WERI-Rb-1 (cell line): Measurements from ENCODE around the gene PSTK.

Experiments
- DNase-seq: peaks from one replicate; pipeline ENCODE4 v3.0.0-alpha.2; 2020
- H3K27ac ChIP-seq: fragments of 250-450 bp; sonication (Bioruptor Pico); 2 replicates; pipeline ENCODE4 v1.5.1; 2020; ENCODE audit warnings: mild to moderate bottlenecking, moderate library complexity
- H3K27me3 ChIP-seq: fragments of 250-450 bp; sonication (Bioruptor Pico); 2 replicates; pipeline ENCODE4 v1.5.1; 2021; ENCODE audit warnings: mild to moderate bottlenecking, low read depth, moderate library complexity; ENCODE audit not compliant: insufficient read depth, severe bottlenecking
- H3K36me3 ChIP-seq: fragments of 250-450 bp; sonication (Bioruptor Pico); 2 replicates; pipeline ENCODE4 v1.5.1; 2020; ENCODE audit warnings: mild to moderate bottlenecking, moderate library complexity
- H3K4me3 ChIP-seq: 2 replicates; pipeline ENCODE4 v1.5.1; 2011; ENCODE audit warnings: low read depth, mild to moderate bottlenecking, control low read depth, low read length
- H3K9me3 ChIP-seq: fragments of 250-450 bp; sonication (Bioruptor Pico); 2 replicates; pipeline ENCODE4 v1.5.1; 2021; ENCODE audit warnings: mild to moderate bottlenecking, moderate library complexity; ENCODE audit not compliant: severe bottlenecking
- TF ChIP-seq, protein P1 (sequence below): IDR thresholded peaks from 2 replicates; pipeline ENCODE4 v1.5.1; 2011; ENCODE audit warnings: low read depth, mild to moderate bottlenecking, control low read depth, inconsistent platforms, low read length

Gene PSTK

DNA sequence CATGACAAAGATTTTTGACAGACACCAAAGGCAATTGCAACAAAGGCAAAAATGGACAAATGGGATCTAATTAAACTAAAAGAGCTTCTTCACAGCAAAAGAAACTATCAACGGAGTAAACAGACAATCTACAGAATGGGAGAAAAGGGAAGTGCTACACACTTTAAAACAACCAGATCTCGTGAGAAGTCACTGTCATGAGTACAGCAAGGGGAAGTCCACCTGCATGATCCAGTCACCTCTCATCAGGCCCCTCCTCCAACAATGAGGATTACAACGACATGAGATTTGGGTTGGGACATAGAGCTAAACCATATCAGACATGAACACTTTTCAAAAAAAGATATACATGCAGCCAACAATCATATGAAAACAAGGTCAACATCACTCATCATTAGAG lies 11.5 kb upstream of the PSTK start:
- Histone ChIP-seq H3K27ac (no peak overlapping the region), H3K9me3 (peaks cover 12% of the 10 kb centered on the region), H3K27me3 (no peaks in the 10 kb centered on the region), H3K36me3 (no peaks in the 10 kb centered on the region), H3K4me3 (no peak overlapping the region)
- DNase-seq, result no peak
- TF ChIP-seq, protein P1, sequence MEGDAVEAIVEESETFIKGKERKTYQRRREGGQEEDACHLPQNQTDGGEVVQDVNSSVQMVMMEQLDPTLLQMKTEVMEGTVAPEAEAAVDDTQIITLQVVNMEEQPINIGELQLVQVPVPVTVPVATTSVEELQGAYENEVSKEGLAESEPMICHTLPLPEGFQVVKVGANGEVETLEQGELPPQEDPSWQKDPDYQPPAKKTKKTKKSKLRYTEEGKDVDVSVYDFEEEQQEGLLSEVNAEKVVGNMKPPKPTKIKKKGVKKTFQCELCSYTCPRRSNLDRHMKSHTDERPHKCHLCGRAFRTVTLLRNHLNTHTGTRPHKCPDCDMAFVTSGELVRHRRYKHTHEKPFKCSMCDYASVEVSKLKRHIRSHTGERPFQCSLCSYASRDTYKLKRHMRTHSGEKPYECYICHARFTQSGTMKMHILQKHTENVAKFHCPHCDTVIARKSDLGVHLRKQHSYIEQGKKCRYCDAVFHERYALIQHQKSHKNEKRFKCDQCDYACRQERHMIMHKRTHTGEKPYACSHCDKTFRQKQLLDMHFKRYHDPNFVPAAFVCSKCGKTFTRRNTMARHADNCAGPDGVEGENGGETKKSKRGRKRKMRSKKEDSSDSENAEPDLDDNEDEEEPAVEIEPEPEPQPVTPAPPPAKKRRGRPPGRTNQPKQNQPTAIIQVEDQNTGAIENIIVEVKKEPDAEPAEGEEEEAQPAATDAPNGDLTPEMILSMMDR, result no peak

DNA sequence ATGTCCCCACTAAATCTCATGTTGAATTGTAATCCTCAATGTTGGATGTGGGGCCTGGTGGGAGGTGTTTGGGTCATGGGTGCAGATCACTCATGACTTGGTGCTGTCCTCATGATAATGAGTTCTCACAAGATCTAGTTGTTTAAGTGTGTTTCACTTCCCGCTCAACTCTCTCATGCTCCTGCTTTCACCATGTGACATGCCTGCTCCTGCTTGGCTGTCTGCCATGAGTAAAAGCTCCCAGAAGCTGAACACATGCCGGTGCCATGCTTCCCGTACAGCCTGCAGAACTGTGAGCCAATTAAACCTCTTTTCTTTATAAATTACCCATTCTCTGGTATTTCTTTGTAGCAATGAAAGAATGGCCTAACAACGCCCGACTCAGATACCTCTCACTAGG lies 6.2 kb upstream of the PSTK start:
- no peaks in the 10 kb centered on the region for H3K36me3 ChIP-seq

DNA sequence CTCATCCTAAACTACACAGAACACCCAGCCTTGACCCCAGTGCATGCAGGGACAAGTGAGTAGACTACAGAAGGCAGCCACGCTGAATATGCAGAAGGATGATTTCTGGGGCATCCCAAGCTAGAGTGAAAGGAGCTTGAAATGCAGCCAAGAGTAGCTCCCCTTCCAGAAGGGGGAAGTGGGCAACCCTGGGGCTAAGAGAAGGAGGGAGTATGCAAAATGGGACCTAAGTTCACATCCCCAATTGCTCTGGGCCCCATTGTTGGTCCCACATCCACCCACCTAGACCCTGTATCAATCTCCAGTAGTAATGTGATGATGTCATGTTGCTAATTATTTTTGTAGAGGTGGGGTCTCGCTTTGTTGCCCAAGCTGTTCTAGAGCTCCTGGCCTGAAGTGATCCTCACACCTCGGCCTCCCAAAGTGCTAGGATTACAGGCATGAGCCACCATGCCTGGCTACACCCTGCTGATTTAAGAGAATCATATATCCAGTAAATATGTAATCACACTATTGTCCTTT lies 5.6 kb upstream of the PSTK start:
- DNase-seq, result no peak
- Histone ChIP-seq H3K36me3 (no peaks in the 10 kb centered on the region), H3K27me3 (no peaks in the 10 kb centered on the region), H3K27ac (no peak overlapping the region), H3K4me3 (no peak overlapping the region), H3K9me3 (no peaks in the 10 kb centered on the region)
- TF ChIP-seq, protein P1, result no peak

More for the DNA sequence above, 6.2 kb upstream of the PSTK start:
- DNase-seq, result no peak
- Histone ChIP-seq H3K9me3 (peaks cover 5% of the 10 kb centered on the region), H3K4me3 (no peak overlapping the region), H3K27me3 (no peaks in the 10 kb centered on the region), H3K27ac (no peak overlapping the region)
- TF ChIP-seq, protein P1, result no peak

DNA sequence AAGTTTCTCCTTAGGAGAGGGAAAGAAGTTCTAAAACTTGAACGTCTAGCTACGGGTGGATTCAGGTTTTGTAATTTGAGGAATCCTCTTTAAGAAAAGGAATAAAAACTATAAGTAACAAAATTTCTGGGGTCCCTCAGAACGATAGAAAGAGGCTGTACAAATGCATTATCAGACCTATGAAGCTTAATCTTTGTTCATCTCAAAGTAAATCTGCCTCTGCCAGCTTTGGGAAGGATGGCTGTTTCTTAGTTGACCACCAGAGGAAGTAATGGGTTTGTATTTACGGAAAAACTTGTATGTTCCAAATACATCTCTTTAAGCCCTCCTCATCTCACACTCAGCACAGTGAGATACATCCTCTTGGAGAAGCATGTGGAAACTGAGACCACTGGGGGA lies 864 bp downstream of the PSTK start:
- Histone ChIP-seq H3K4me3 (peak overlapping the region; percentile 74), H3K36me3 (peaks cover 3% of the 10 kb centered on the region; the same call in 1 of the 2 replicates), H3K27me3 (no peaks in the 10 kb centered on the region), H3K9me3 (no peaks in the 10 kb centered on the region), H3K27ac (no peak overlapping the region)
- DNase-seq, result no peak
- TF ChIP-seq, protein P1, result 0 out of 2 replicates have a peak, but pooled peaks have one; percentile 19

DNA sequence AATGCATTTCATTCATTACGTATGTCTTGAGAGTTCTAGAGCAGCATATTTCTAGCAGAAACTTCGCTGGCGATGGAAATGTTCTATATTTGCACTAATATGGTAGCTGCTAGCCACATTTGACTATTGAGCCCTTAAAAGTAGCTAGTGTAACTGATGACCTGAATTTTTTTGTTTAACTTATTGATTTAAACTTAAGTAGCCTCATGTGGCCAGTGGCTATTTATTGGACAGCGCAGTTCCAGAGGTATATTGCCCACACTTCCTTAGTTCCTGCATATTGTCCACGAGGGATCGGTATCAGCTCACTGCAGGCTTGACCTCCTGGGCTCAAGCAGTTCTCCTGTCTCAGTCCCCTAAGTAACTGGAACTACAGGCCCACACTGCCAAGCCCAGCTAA lies 3.7 kb downstream of the PSTK start:
- Histone ChIP-seq H3K36me3 (peaks cover 3% of the 10 kb centered on the region), H3K27me3 (no peaks in the 10 kb centered on the region), H3K27ac (no peak overlapping the region), H3K4me3 (no peak overlapping the region), H3K9me3 (no peaks in the 10 kb centered on the region)
- TF ChIP-seq, protein P1, result no peak
- no peak for DNase-seq

DNA sequence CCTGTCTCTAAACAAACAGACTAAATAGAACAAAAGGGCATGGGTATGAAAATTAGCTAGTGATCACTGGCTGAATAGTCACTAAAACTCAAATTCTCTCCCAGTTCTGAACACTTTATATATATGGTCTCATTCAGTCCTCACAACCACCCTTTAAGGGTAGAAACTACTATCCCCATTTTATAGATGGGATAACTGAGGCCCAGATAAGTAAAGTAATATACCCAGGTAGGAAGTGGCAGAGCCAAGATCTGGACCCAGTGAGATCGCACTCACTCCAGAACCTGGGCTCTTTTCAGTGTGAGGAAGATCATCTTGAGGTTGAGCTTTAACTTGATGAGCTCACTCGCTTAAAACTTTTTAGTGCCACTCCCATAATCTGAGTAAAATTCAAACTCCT lies 4.5 kb downstream of the PSTK start:
- Histone ChIP-seq H3K9me3 (no peaks in the 10 kb centered on the region), H3K4me3 (no peak overlapping the region), H3K36me3 (peaks cover 3% of the 10 kb centered on the region), H3K27me3 (no peaks in the 10 kb centered on the region), H3K27ac (no peak overlapping the region)
- TF ChIP-seq, protein P1, result no peak
- DNase-seq, result no peak
